HepG2 (cell line): Measurements from ENCODE around the gene POC1A. TPM values are rescaled to one million over a fixed set of nuclear protein-coding genes. Genes with fewer than 3 reads are reported as not detected.

Source experiments
- ATAC-seq: fragments of 200-7000 bp; cut with Tn5 transposase; 3 replicates; pipeline ENCODE4 v1.9.1; 2020; ENCODE audit warnings: mild to moderate bottlenecking, moderate library complexity
- BruUV-seq: library from RNA; stranded (reverse); fragments of 400-500 nt; replicated peaks from 2 replicates; lab custom pipeline; 2021; lab: Mats Ljungman, UMichigan
- CTCF ChIA-PET: fragments of 300-600 bp; formaldehyde crosslinking; extraction: SDS; loops from one replicate; lab custom pipeline; 2021; ENCODE audit warnings: low total read pairs, inconsistent platforms, low intra/inter-chr PET ratio; lab: Yijun Ruan, JAX
- POLR2A ChIA-PET: fragments of 350-600 bp; sonication (Branson Sonifier 250); formaldehyde crosslinking; loops from one replicate; lab custom pipeline; 2020; ENCODE audit warnings: antibody characterized with exemption, inconsistent platforms; lab: Yijun Ruan, JAX
- DNase-seq: peaks from one replicate; pipeline ENCODE4 v3.0.0-alpha.2; 2015; ENCODE audit warnings: low spot score
- FAIRE-seq: peaks from 3 replicates; lab custom pipeline; 2011; peaks lifted over from hg19 to GRCh38; lab: Jason Lieb, UNC
- H2AFZ ChIP-seq: one replicate; pipeline ENCODE4 v1.6.1; 2011; ENCODE audit warnings: low read length, inconsistent platforms
- H3K27ac ChIP-seq: fragments of 300-600 bp; 3 replicates; pipeline ENCODE4 v1.8.0; 2011; ENCODE audit warnings: mixed run types, mild to moderate bottlenecking, mixed read lengths, low read length, inconsistent platforms; ENCODE audit not compliant: insufficient read depth; ENCODE audit errors: extremely low read length
- H3K27me3 ChIP-seq, 2 experiments: fragments of 200-600 bp in 1 of 2; 2 replicates in 1 of 2; 3 replicates in 1 of 2; pipeline versions ENCODE4 v1.6.0 to v1.8.0; 2011; ENCODE audit warnings: low read length in 2 of 2, mild to moderate bottlenecking in 2 of 2, moderate library complexity in 2 of 2, inconsistent platforms in 1 of 2; ENCODE audit not compliant: insufficient read depth in 2 of 2, control insufficient read depth in 1 of 2
- H3K36me3 ChIP-seq, 2 experiments: fragments of 200-600 bp in 1 of 2; replicated peaks in 1 of 2; 2 replicates in 1 of 2; 3 replicates in 1 of 2; pipeline versions ENCODE4 v1.5.1 to v1.8.0; 2011; ENCODE audit warnings: low read length in 2 of 2, inconsistent platforms in 1 of 2; ENCODE audit not compliant: insufficient read depth in 2 of 2, control insufficient read depth in 1 of 2
- H3K4me1 ChIP-seq: 2 replicates; pipeline ENCODE4 v1.5.1; 2012; ENCODE audit warnings: low read length, inconsistent platforms; ENCODE audit not compliant: insufficient read depth
- H3K4me2 ChIP-seq: 2 replicates; pipeline ENCODE4 v1.6.0; 2011; ENCODE audit warnings: low read depth, low read length, inconsistent platforms
- H3K4me3 ChIP-seq, 3 experiments: fragments of 200-600 bp in 1 of 3; sonication (generic), shearing (Covaris generic) in 1 of 3; replicated peaks in 1 of 3; 2 replicates each; pipeline ENCODE4 v1.5.1; 2011 to 2016; ENCODE audit warnings: low read length in 3 of 3, inconsistent platforms in 2 of 3, low read depth in 2 of 3, mild to moderate bottlenecking in 2 of 3, control low read depth in 1 of 3, mixed read lengths in 1 of 3; ENCODE audit not compliant: insufficient read depth in 1 of 3
- H3K79me2 ChIP-seq: one replicate; pipeline ENCODE4 v1.6.1; 2011; ENCODE audit warnings: low read length, inconsistent platforms; ENCODE audit not compliant: insufficient read depth
- H3K9ac ChIP-seq: 2 replicates; pipeline ENCODE4 v1.6.0; 2011; ENCODE audit warnings: mild to moderate bottlenecking, low read depth, low read length, inconsistent platforms; ENCODE audit not compliant: insufficient read depth
- H3K9me3 ChIP-seq: 2 replicates; pipeline ENCODE4 v1.5.1; 2012; ENCODE audit warnings: mild to moderate bottlenecking, low read length
- H4K20me1 ChIP-seq: 2 replicates; pipeline ENCODE4 v1.6.0; 2011; ENCODE audit warnings: inconsistent platforms, mild to moderate bottlenecking, low read length, moderate library complexity; ENCODE audit not compliant: insufficient read depth
- ARNT2 ChIP-seq: sonication (generic); formaldehyde crosslinking; IDR thresholded peaks from 2 replicates; pipeline ENCODE4 v1.8.0; 2022; ENCODE audit warnings: mild to moderate bottlenecking, low read depth, missing genetic modification reagents, moderate library complexity
- FOSL2 ChIP-seq: sonication (generic); formaldehyde crosslinking; IDR thresholded peaks from 2 replicates; pipeline ENCODE4 v1.4.0; 2020; ENCODE audit warnings: missing genetic modification reagents
- WGBS: methylation state at CpG from one replicate; pipeline ENCODE4 v1.1.6; 2017; ENCODE audit warnings: low lambda C conversion rate; 5-methylcytosine and 5-hydroxymethylcytosine counted together
- in situ Hi-C: cut with HindIII; loops from 2 replicates; pipeline ENCODE4 v1.10.0; 2017; ENCODE audit warnings: low pct_unique_long_range_greater_than_20kb; ENCODE audit not compliant: extremely low pct_ligation_motif_present
- intact Hi-C: fragments of 100-400 bp; cut with micrococcal nuclease; formaldehyde crosslinking; loops from one replicate; pipeline ENCODE4 v1.10.0; 2022; ENCODE audit not compliant: unreplicated experiment
- polyA plus RNA-seq, 8 experiments: library from polyadenylated mRNA; depleted of rRNA in 3 of 8; stranded (reverse) in 7 of 8; unstranded in 1 of 8; fragments of >200 nt; fragmentation: Illumina TruSeq in 4 of 8; extraction: Trizol in 4 of 8; gene quantifications; 2 replicates each; pipeline versions ENCODE4 v1.2.1 to v1.2.3, GENCODE V29; 2011 to 2016; ENCODE audit warnings: low read depth in 4 of 8, missing spikeins in 1 of 8, mixed read lengths in 1 of 8; ENCODE audit not compliant: insufficient read depth in 1 of 8
- total RNA-seq, 5 experiments: library from RNA; depleted of rRNA; stranded (reverse); fragments of >200 nt; fragmentation: Illumina TruSeq; extraction: Trizol; gene quantifications; 2 replicates each; pipeline ENCODE4 v1.2.3, GENCODE V29; 2016; ENCODE audit warnings: low read depth in 1 of 5
- TF ChIP-seq, protein P1 (sequence below): sonication (generic); formaldehyde crosslinking; conservative IDR thresholded peaks from 2 replicates; pipeline ENCODE4 v1.8.1; 2023; ENCODE audit warnings: missing genetic modification reagents

POC1A gene
- total and polyA plus RNA-seq, 2 of the 13 experiments (the other 11 are each of a cell fraction or from before 2014, with no cell fraction given), result 14.6 to 20.0 TPM

DNA sequence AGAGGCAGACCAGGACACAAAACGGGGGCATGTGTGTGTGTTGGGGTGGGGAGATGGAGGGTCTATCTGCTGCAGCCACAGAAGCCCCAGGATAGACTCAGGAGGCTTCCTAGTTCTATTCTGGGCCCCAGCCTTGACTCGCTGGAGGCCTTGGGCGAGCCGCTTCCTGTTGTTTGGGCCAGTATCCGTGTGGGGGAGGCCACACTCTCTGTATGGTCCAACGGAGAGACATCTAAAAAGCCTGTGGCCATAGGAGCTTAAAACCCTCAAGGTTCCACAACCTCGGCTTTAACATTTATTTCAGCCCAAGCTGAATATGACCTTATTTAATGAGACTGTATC is 32.8 kb downstream of the POC1A start:
- WGBS, result 94% methylated on average over 7 of the region's 7 CpGs
- Histone ChIP-seq H3K27ac (no peak overlapping the region), H3K79me2 (no peaks in the 10 kb centered on the region), H3K27me3 (no peaks in the 10 kb centered on the region), H3K9me3 (no peaks in the 10 kb centered on the region), H3K4me1 (no peaks in the 10 kb centered on the region), H3K4me2 (no peak overlapping the region), H2AFZ (no peak overlapping the region), H3K4me3 (no peak overlapping the region), H4K20me1 (no peaks in the 10 kb centered on the region), H3K36me3 (peaks cover 12 to 49% of the 10 kb centered on the region in 2 experiments; a peak in 4 of 5 replicates), H3K9ac (no peak overlapping the region)
- in situ Hi-C loops (no loop called here), intact Hi-C loops (no loop called here)
- no peak for TF ChIP-seq ARNT2
- ATAC-seq (no peak), DNase-seq (no peak), FAIRE-seq (no peak)
- no TSS peak for BruUV-seq
- POLR2A ChIA-PET, result no interaction called here
- CTCF ChIA-PET, result interaction anchor here (3.6 kb wide), 1 partner anchor 119 kb away, joined by 62 read pairs; no protein-coding TSS in a partner anchor

DNA sequence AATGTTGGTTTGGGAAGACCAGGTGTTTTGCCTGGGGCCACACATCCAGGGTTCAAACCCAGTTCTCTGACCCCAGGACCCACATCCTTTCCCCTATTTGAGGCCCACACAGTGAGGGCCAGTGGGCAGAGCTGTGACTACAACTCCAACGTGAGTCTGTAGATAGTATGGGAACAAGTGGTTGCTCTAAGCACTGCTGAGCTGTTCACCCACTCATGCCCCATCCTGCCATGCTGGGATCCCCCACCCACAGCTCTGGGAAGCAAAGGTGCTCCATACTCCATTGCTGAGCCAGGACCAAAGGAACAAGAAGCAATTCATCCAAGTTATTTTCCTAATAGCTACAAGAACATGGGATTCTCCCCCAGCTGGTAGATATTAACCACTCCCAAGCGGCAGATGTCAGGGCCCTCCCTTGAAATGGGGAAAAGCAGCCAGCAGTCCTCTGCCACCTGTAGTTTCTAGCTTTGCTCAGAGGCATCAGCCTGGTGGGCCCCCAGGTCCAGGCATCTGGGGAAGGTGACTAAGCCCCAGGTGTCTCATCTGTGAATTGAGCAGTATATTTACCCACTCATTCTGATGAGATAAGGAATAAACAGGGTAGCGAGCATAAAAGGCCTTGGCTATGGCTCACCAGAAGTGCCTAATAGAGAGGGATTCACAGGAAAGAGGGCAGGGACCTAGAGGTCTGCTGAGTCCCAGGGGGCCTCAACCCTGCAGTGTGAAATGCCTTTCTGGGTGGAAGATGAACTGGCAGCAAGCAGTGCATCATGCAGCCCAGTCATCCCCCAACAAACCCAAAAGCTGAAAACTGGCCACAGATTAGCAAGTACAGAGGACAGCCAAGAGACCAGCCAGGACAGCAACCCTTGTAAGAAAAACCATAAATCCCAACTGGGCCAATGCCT is 33.4 kb downstream of the POC1A start:
- DNase-seq, result no peak
- no peaks in the 10 kb centered on the region for H3K4me1 ChIP-seq
- TF ChIP-seq, protein P1, sequence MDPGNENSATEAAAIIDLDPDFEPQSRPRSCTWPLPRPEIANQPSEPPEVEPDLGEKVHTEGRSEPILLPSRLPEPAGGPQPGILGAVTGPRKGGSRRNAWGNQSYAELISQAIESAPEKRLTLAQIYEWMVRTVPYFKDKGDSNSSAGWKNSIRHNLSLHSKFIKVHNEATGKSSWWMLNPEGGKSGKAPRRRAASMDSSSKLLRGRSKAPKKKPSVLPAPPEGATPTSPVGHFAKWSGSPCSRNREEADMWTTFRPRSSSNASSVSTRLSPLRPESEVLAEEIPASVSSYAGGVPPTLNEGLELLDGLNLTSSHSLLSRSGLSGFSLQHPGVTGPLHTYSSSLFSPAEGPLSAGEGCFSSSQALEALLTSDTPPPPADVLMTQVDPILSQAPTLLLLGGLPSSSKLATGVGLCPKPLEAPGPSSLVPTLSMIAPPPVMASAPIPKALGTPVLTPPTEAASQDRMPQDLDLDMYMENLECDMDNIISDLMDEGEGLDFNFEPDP, result no peak
- TF ChIP-seq FOSL2 (CRISPR knock-in tag), result 0 out of 2 replicates have a peak, but pooled peaks have one; percentile 11
- no peak overlapping the region for H2AFZ ChIP-seq
- H3K27ac ChIP-seq, result no peak overlapping the region
- BruUV-seq, result no TSS peak
- no peaks in the 10 kb centered on the region for H3K9me3 ChIP-seq
- POLR2A ChIA-PET, result no interaction called here
- CTCF ChIA-PET, result interaction anchor here (3.6 kb wide), 1 partner anchor 118 kb away, joined by 62 read pairs; no protein-coding TSS in a partner anchor
- H3K9ac ChIP-seq, result no peak overlapping the region
- no peaks in the 10 kb centered on the region for H3K27me3 ChIP-seq
- H3K4me2 ChIP-seq, result no peak overlapping the region
- FAIRE-seq, result no peak
- H3K36me3 ChIP-seq, result peaks cover 12 to 52% of the 10 kb centered on the region in 2 experiments; a peak in 4 of 5 replicates
- ATAC-seq, result no peak
- no peaks in the 10 kb centered on the region for H4K20me1 ChIP-seq
- intact Hi-C loops (no loop called here), in situ Hi-C loops (no loop called here)
- H3K79me2 ChIP-seq, result no peaks in the 10 kb centered on the region
- WGBS, result 96% methylated on average over 2 of the region's 3 CpGs
- H3K4me3 ChIP-seq, result no peak overlapping the region
